H9 (cell line): ENCODE results near the gene ITM2C. TPM values are rescaled to one million over a fixed set of nuclear protein-coding genes. Genes with fewer than 3 reads are reported as not detected.

Source experiments
- DNase-seq: peaks from one replicate; pipeline ENCODE4 v3.0.0-alpha.2; 2017
- H2AFZ ChIP-seq: one replicate; pipeline ENCODE4 v1.6.1; 2013; ENCODE audit warnings: mild to moderate bottlenecking, low read length, control low read depth, moderate library complexity
- H2AK5ac ChIP-seq: 2 replicates; pipeline ENCODE4 v1.6.1; 2013; ENCODE audit warnings: low read length, control low read depth, mixed read lengths; ENCODE audit not compliant: insufficient read length
- H2BK120ac ChIP-seq: one replicate; pipeline ENCODE4 v1.6.1; 2013; ENCODE audit warnings: low read depth, mild to moderate bottlenecking, low read length, control low read depth, inconsistent platforms; ENCODE audit not compliant: poor library complexity, severe bottlenecking
- H2BK12ac ChIP-seq: 2 replicates; pipeline ENCODE4 v1.6.1; 2013; ENCODE audit warnings: low read length, control low read depth, mixed read lengths, low read depth; ENCODE audit not compliant: insufficient read length
- H2BK15ac ChIP-seq: 2 replicates; pipeline ENCODE4 v1.6.1; 2013; ENCODE audit warnings: low read depth, low read length, control low read depth
- H2BK20ac ChIP-seq: one replicate; pipeline ENCODE4 v1.6.1; 2013; ENCODE audit warnings: low read depth, mild to moderate bottlenecking, low read length, control low read depth, inconsistent platforms; ENCODE audit not compliant: poor library complexity, severe bottlenecking
- H2BK5ac ChIP-seq: 2 replicates; pipeline ENCODE4 v1.6.1; 2013; ENCODE audit warnings: low read length, control low read depth, mixed read lengths; ENCODE audit not compliant: insufficient read length
- H3K14ac ChIP-seq: 2 replicates; pipeline ENCODE4 v1.6.1; 2013; ENCODE audit warnings: low read length, control low read depth; ENCODE audit not compliant: insufficient read depth
- H3K18ac ChIP-seq: 2 replicates; pipeline ENCODE4 v1.6.1; 2013; ENCODE audit warnings: low read depth, mild to moderate bottlenecking, mixed read lengths, low read length, control low read depth; ENCODE audit not compliant: insufficient read length
- H3K23ac ChIP-seq: 2 replicates; pipeline ENCODE4 v1.6.1; 2013; ENCODE audit warnings: low read length, control low read depth, mixed read lengths, low read depth; ENCODE audit not compliant: insufficient read length
- H3K23me2 ChIP-seq: 2 replicates; pipeline ENCODE4 v1.6.1; 2013; ENCODE audit warnings: low read depth, mild to moderate bottlenecking, mixed read lengths, low read length, control low read depth; ENCODE audit not compliant: insufficient read length, poor library complexity, severe bottlenecking
- H3K27ac ChIP-seq: 2 replicates; pipeline ENCODE4 v1.5.1; 2013; ENCODE audit warnings: low read length, control low read depth, mixed read lengths, low read depth; ENCODE audit not compliant: insufficient read length
- H3K27me3 ChIP-seq: 2 replicates; pipeline ENCODE4 v1.6.1; 2013; ENCODE audit warnings: low read length, control low read depth, inconsistent platforms; ENCODE audit not compliant: insufficient read depth
- H3K4ac ChIP-seq: 2 replicates; pipeline ENCODE4 v1.6.1; 2013; ENCODE audit warnings: low read depth, mild to moderate bottlenecking, control low read depth, inconsistent platforms, low read length, moderate library complexity
- H3K4me1 ChIP-seq: 2 replicates; pipeline ENCODE4 v1.6.1; 2013; ENCODE audit warnings: low read length, control low read depth, inconsistent platforms; ENCODE audit not compliant: insufficient read depth
- H3K4me2 ChIP-seq: 2 replicates; pipeline ENCODE4 v1.6.1; 2013; ENCODE audit warnings: low read length, control low read depth, mixed read lengths; ENCODE audit not compliant: insufficient read length, insufficient read depth
- H3K56ac ChIP-seq: 2 replicates; pipeline ENCODE4 v1.6.1; 2013; ENCODE audit warnings: low read depth, mild to moderate bottlenecking, mixed read lengths, low read length, control low read depth; ENCODE audit not compliant: insufficient read length
- H3K79me1 ChIP-seq: 2 replicates; pipeline ENCODE4 v1.6.1; 2013; ENCODE audit warnings: low read depth, mild to moderate bottlenecking, moderate library complexity, low read length, control low read depth, inconsistent platforms; ENCODE audit not compliant: insufficient read depth, poor library complexity, severe bottlenecking
- H3K79me2 ChIP-seq: 2 replicates; pipeline ENCODE4 v1.6.1; 2013; ENCODE audit warnings: low read length, control low read depth, inconsistent platforms; ENCODE audit not compliant: insufficient read depth
- H3K9ac ChIP-seq: 2 replicates; pipeline ENCODE4 v1.6.1; 2013; ENCODE audit warnings: low read length, control low read depth, mixed read lengths; ENCODE audit not compliant: insufficient read length; ENCODE audit errors: extremely low read depth
- H3K9me3 ChIP-seq: one replicate; pipeline ENCODE4 v1.6.1; 2013; ENCODE audit warnings: low read depth, low read length, inconsistent platforms; ENCODE audit not compliant: control insufficient read depth
- H3T11ph ChIP-seq: one replicate; pipeline ENCODE4 v1.6.1; 2013; ENCODE audit warnings: mild to moderate bottlenecking, low read length, control low read depth, inconsistent platforms
- H4K20me1 ChIP-seq: one replicate; pipeline ENCODE4 v1.6.1; 2013; ENCODE audit not compliant: control insufficient read depth, insufficient read length, insufficient read depth
- H4K5ac ChIP-seq: 2 replicates; pipeline ENCODE4 v1.6.1; 2013; ENCODE audit warnings: low read depth, mild to moderate bottlenecking, mixed read lengths, low read length, control low read depth; ENCODE audit not compliant: insufficient read length
- H4K8ac ChIP-seq: replicated peaks from 2 replicates; pipeline ENCODE4 v1.6.1; 2013; ENCODE audit warnings: low read length, control low read depth, mixed read lengths, low read depth; ENCODE audit not compliant: insufficient read length
- H4K91ac ChIP-seq: 2 replicates; pipeline ENCODE4 v1.6.1; 2013; ENCODE audit warnings: low read depth, mild to moderate bottlenecking, moderate library complexity, mixed read lengths, low read length, control low read depth; ENCODE audit not compliant: insufficient read length
- H3K27ac Mint-ChIP-seq, 3 experiments: 2 replicates in 2 of 3; 3 replicates in 1 of 3; pipeline ENCODE4 v1.8.0; 2020 to 2021; ENCODE audit warnings: mixed read lengths in 3 of 3, mild to moderate bottlenecking in 1 of 3, moderate library complexity in 1 of 3
- H3K27me3 Mint-ChIP-seq: 2 replicates; pipeline ENCODE4 v1.8.0; 2021; ENCODE audit warnings: low read depth, mild to moderate bottlenecking, moderate library complexity, mixed read lengths
- H3K36me3 Mint-ChIP-seq, 3 experiments: 2 replicates in 2 of 3; 3 replicates in 1 of 3; pipeline ENCODE4 v1.8.0; 2020 to 2021; ENCODE audit warnings: low read depth in 3 of 3, mixed read lengths in 3 of 3; ENCODE audit not compliant: insufficient read depth in 1 of 3
- H3K4me1 Mint-ChIP-seq, 2 experiments: 2 replicates each; pipeline ENCODE4 v1.8.0; 2020; ENCODE audit warnings: mixed read lengths in 2 of 2
- H3K4me3 Mint-ChIP-seq, 2 experiments: 2 replicates in 1 of 2; 3 replicates in 1 of 2; pipeline ENCODE4 v1.8.0; 2020 to 2021; ENCODE audit warnings: mild to moderate bottlenecking in 2 of 2, mixed read lengths in 2 of 2, moderate library complexity in 1 of 2
- H3K9me3 Mint-ChIP-seq, 2 experiments: 2 replicates in 1 of 2; 3 replicates in 1 of 2; pipeline ENCODE4 v1.8.0; 2020; ENCODE audit warnings: mild to moderate bottlenecking in 2 of 2, mixed read lengths in 2 of 2, moderate library complexity in 1 of 2
- WGBS: extraction: QIAGEN DNeasy Blood & Tissue Kit; methylation state at CpG from one replicate; pipeline ENCODE4 v1.1.7; 2013; ENCODE audit warnings: missing lambda C conversion rate, low lambda C conversion rate, mixed read lengths; ENCODE audit not compliant: insufficient read length; ENCODE audit errors: extremely low coverage; 5-methylcytosine and 5-hydroxymethylcytosine counted together
- total RNA-seq: library from RNA; stranded (reverse); gene quantifications from 2 replicates; pipeline ENCODE4 v1.2.1, GENCODE V29; 2021
- TF ChIP-seq, protein P1 (sequence below): fragments of 200-600 bp; sonication (generic); conservative IDR thresholded peaks from 3 replicates; pipeline ENCODE4 v1.8.0; 2021; ENCODE audit warnings: antibody characterized with exemption, mild to moderate bottlenecking

ITM2C gene
- total RNA-seq, 1 experiment from 2014 or later, result 297 TPM

- H3K4me2 ChIP-seq, result no peak overlapping the region
- no peak overlapping the region for H2BK15ac ChIP-seq
- no peak overlapping the region for H3K27ac Mint-ChIP-seq
- H3K79me1 ChIP-seq, result no peaks in the 10 kb centered on the region
- H3K79me2 ChIP-seq, result no peaks in the 10 kb centered on the region
- no peak overlapping the region for H3K9ac ChIP-seq
- no peaks in the 10 kb centered on the region for H3K4me1 Mint-ChIP-seq
- H2BK120ac ChIP-seq, result no peak overlapping the region
- no peaks in the 10 kb centered on the region for H4K20me1 ChIP-seq
- H3K27ac ChIP-seq, result no peak overlapping the region
- DNase-seq, result no peak
- H3K23me2 ChIP-seq, result no peaks in the 10 kb centered on the region
- H3K23ac ChIP-seq, result no peak overlapping the region
- H3K27me3 ChIP-seq, result no peaks in the 10 kb centered on the region
- no peak overlapping the region for H2BK20ac ChIP-seq
- no peak overlapping the region for H3T11ph ChIP-seq
- no peak overlapping the region for H3K56ac ChIP-seq
- no peak overlapping the region for H4K5ac ChIP-seq
- WGBS, result no CpG with 5 or more reads among the region's 3 CpGs
- H3K18ac ChIP-seq, result no peak overlapping the region
- no peak overlapping the region for H3K4me3 Mint-ChIP-seq
- no peaks in the 10 kb centered on the region for H3K4me1 ChIP-seq
- H3K36me3 Mint-ChIP-seq, result peaks cover 15 to 40% (median 39%) of the 10 kb centered on the region in 3 experiments
- no peak overlapping the region for H2AFZ ChIP-seq
- H3K27me3 Mint-ChIP-seq, result no peaks in the 10 kb centered on the region; the same call in 1 of the 2 replicates
- no peak overlapping the region for H2BK5ac ChIP-seq
- H3K14ac ChIP-seq, result no peak overlapping the region
- H4K91ac ChIP-seq, result no peak overlapping the region
- H2BK12ac ChIP-seq, result no peak overlapping the region
- H3K9me3 Mint-ChIP-seq, result no peaks in the 10 kb centered on the region
- TF ChIP-seq, protein P1, sequence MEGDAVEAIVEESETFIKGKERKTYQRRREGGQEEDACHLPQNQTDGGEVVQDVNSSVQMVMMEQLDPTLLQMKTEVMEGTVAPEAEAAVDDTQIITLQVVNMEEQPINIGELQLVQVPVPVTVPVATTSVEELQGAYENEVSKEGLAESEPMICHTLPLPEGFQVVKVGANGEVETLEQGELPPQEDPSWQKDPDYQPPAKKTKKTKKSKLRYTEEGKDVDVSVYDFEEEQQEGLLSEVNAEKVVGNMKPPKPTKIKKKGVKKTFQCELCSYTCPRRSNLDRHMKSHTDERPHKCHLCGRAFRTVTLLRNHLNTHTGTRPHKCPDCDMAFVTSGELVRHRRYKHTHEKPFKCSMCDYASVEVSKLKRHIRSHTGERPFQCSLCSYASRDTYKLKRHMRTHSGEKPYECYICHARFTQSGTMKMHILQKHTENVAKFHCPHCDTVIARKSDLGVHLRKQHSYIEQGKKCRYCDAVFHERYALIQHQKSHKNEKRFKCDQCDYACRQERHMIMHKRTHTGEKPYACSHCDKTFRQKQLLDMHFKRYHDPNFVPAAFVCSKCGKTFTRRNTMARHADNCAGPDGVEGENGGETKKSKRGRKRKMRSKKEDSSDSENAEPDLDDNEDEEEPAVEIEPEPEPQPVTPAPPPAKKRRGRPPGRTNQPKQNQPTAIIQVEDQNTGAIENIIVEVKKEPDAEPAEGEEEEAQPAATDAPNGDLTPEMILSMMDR, result no peak
- no peaks in the 10 kb centered on the region for H3K9me3 ChIP-seq
- no peak overlapping the region for H4K8ac ChIP-seq
- no peak overlapping the region for H2AK5ac ChIP-seq
- no peak overlapping the region for H3K4ac ChIP-seq
These were observed 49.7 kb upstream of the ITM2C start for GRCh38 chr2:230815088-230815487.
